K562 (cell line): ENCODE results near the gene FGF23. TPM values are rescaled to one million over a fixed set of nuclear protein-coding genes. Genes with fewer than 3 reads are reported as not detected.

Experiments
- ATAC-seq: fragments of 200-7000 bp; cut with Tn5 transposase; 3 replicates; pipeline ENCODE4 v1.9.1; 2020; ENCODE audit warnings: moderate library complexity
- BruUV-seq: library from RNA; stranded (reverse); fragments of 400-500 nt; replicated peaks from 2 replicates; lab custom pipeline; 2021; lab: Mats Ljungman, UMichigan
- CTCF ChIA-PET: fragments of 300-600 bp; formaldehyde crosslinking; extraction: SDS; loops from one replicate; lab custom pipeline; 2021; ENCODE audit warnings: low intra/inter-chr PET ratio; lab: Yijun Ruan, JAX
- POLR2A ChIA-PET: fragments of 300-600, 350-650 bp; sonication (Branson Sonifier 250); formaldehyde crosslinking; extraction: SDS; loops from one replicate; lab custom pipeline; 2021; ENCODE audit warnings: antibody characterized with exemption, inconsistent platforms; lab: Yijun Ruan, JAX
- DNase-seq, 4 experiments: peaks; one replicate each; pipeline versions ENCODE4 v3.0.0 to v3.0.0-alpha.2; 2011 to 2018; ENCODE audit warnings: low spot score in 3 of 4, mixed read lengths in 3 of 4; ENCODE audit errors: extremely low read depth in 1 of 4
- FAIRE-seq: peaks from 2 replicates; lab custom pipeline; 2011; peaks lifted over from hg19 to GRCh38; lab: Jason Lieb, UNC
- H2AFZ ChIP-seq: 2 replicates; pipeline ENCODE4 v1.6.0; 2011; ENCODE audit warnings: low read depth, low read length, control low read depth, inconsistent platforms
- H3K27ac ChIP-seq: fragments of 200-600 bp; 3 replicates; pipeline ENCODE4 v1.8.0; 2011; ENCODE audit warnings: low read depth, mild to moderate bottlenecking, control low read depth, inconsistent platforms, low read length, moderate library complexity, mixed read lengths; ENCODE audit errors: extremely low read depth
- H3K27me3 ChIP-seq, 2 experiments: fragments of 300-600 bp in 1 of 2; 2 replicates in 1 of 2; 3 replicates in 1 of 2; pipeline versions ENCODE4 v1.6.0 to v1.8.0; 2011; ENCODE audit warnings: inconsistent platforms in 2 of 2, low read length in 2 of 2, mild to moderate bottlenecking in 1 of 2, mixed read lengths in 1 of 2, moderate library complexity in 1 of 2; ENCODE audit not compliant: control insufficient read depth in 2 of 2, insufficient read depth in 2 of 2
- H3K36me3 ChIP-seq: fragments of 300-600 bp; 3 replicates; pipeline ENCODE4 v1.8.0; 2011; ENCODE audit warnings: mild to moderate bottlenecking, low read length, inconsistent platforms; ENCODE audit not compliant: control insufficient read depth, insufficient read depth
- H3K4me1 ChIP-seq, 2 experiments: fragments of 200-600 bp in 1 of 2; replicated peaks in 1 of 2; 2 replicates in 1 of 2; 3 replicates in 1 of 2; pipeline versions ENCODE4 v1.5.1 to v1.8.0; 2011; ENCODE audit warnings: inconsistent platforms in 2 of 2, low read length in 2 of 2, mild to moderate bottlenecking in 1 of 2, mixed read lengths in 1 of 2, moderate library complexity in 1 of 2; ENCODE audit not compliant: control insufficient read depth in 2 of 2, insufficient read depth in 2 of 2
- H3K4me2 ChIP-seq: 2 replicates; pipeline ENCODE4 v1.6.1; 2011; ENCODE audit warnings: low read length, control low read depth, inconsistent platforms, mixed read lengths; ENCODE audit not compliant: insufficient read depth
- H3K4me3 ChIP-seq: fragments of 200-600 bp; sonication (generic), shearing (Covaris generic); 2 replicates; pipeline ENCODE4 v1.5.1; 2016; ENCODE audit warnings: control low read depth, inconsistent platforms
- H3K79me2 ChIP-seq: fragments of 200-600 bp; 3 replicates; pipeline ENCODE4 v1.8.0; 2011; ENCODE audit warnings: low read length, inconsistent platforms; ENCODE audit not compliant: control insufficient read depth, insufficient read depth
- H3K9ac ChIP-seq, 2 experiments: 2 replicates each; pipeline versions ENCODE4 v1.6.0 to v1.6.1; 2011; ENCODE audit warnings: low read depth in 2 of 2, low read length in 2 of 2, control low read depth in 1 of 2, inconsistent platforms in 1 of 2, mild to moderate bottlenecking in 1 of 2, mixed read lengths in 1 of 2; ENCODE audit not compliant: insufficient read depth in 1 of 2
- H3K9me1 ChIP-seq: one replicate; pipeline ENCODE4 v1.6.0; 2011; ENCODE audit warnings: inconsistent platforms, mild to moderate bottlenecking, low read length, moderate library complexity; ENCODE audit not compliant: control insufficient read depth, insufficient read depth
- H3K9me3 ChIP-seq: replicated peaks from 2 replicates; pipeline ENCODE4 v1.5.1; 2011; ENCODE audit warnings: low read depth, low read length, inconsistent platforms; ENCODE audit not compliant: control insufficient read depth, insufficient read depth
- H4K20me1 ChIP-seq: replicated peaks from 2 replicates; pipeline ENCODE4 v1.6.1; 2011; ENCODE audit warnings: low read length, inconsistent platforms, mixed read lengths; ENCODE audit not compliant: control insufficient read depth, insufficient read depth
- MAZ ChIP-seq, 2 experiments: fragments of 450-650 bp in 1 of 2; sonication (generic) in 1 of 2; formaldehyde crosslinking; IDR thresholded peaks in 1 of 2; conservative IDR thresholded peaks in 1 of 2; 2 replicates each; pipeline versions ENCODE4 v1.4.0 to v1.5.0; 2020; ENCODE audit warnings: mild to moderate bottlenecking in 1 of 2, missing genetic modification reagents in 1 of 2
- XRCC5 ChIP-seq: fragments of 200-400 bp; formaldehyde crosslinking; IDR thresholded peaks from 2 replicates; pipeline ENCODE4 v1.6.1; 2017; ENCODE audit warnings: low read depth, mild to moderate bottlenecking, low read length
- WGBS: fragments of 100-300 bp; shearing (Covaris generic); methylation state at CpG from one replicate; pipeline ENCODE4 v1.1.6; 2016; ENCODE audit warnings: low coverage, mixed read lengths; ENCODE audit not compliant: insufficient coverage; ENCODE audit errors: missing lambda C conversion rate; 5-methylcytosine and 5-hydroxymethylcytosine counted together
- in situ Hi-C: fragments of 300-500 bp; cut with MboI; formaldehyde crosslinking; loops from 4 replicates; pipeline ENCODE4 v1.15.0; 2018; ENCODE audit warnings: inconsistent platforms, mixed read lengths
- intact Hi-C: fragments of 100-400 bp; cut with micrococcal nuclease; formaldehyde crosslinking; loops from 2 replicates; pipeline ENCODE4 v1.14.2; 2022
- polyA plus RNA-seq, 8 experiments: library from polyadenylated mRNA; depleted of rRNA in 4 of 8; stranded (reverse) in 5 of 8; unstranded in 3 of 8; fragments of >200 nt; fragmentation: Nextera tagmentation in 2 of 8; fragmentation: Illumina TruSeq in 1 of 8; extraction: Ambion mirVana in 2 of 8; extraction: Trizol in 1 of 8; gene quantifications; 2 replicates each; pipeline versions ENCODE4 v1.2.1 to v1.2.3, GENCODE V29; 2011 to 2014; ENCODE audit warnings: inconsistent platforms in 1 of 8, missing spikeins in 1 of 8
- total RNA-seq, 7 experiments: library from RNA; depleted of rRNA in 6 of 7; stranded (reverse); fragments of >200 nt in 6 of 7; fragmentation: Illumina TruSeq in 2 of 7; extraction: Trizol in 2 of 7; gene quantifications; 2 replicates each; pipeline versions ENCODE4 v1.2.1 to v1.2.3, GENCODE V29; 2011 to 2021; ENCODE audit warnings: low replicate concordance in 1 of 7
- TF ChIP-seq, protein P1 (sequence below), 3 experiments: fragments of 200-800 bp in 1 of 3; sonication (Bioruptor generic) in 1 of 3; sonication (generic) in 1 of 3; formaldehyde crosslinking in 1 of 3; IDR thresholded peaks; 2 replicates each; pipeline versions ENCODE4 v1.6.1 to v1.8.0; 2016 to 2022; ENCODE audit warnings: mild to moderate bottlenecking in 2 of 3, missing compliant biosample characterization in 2 of 3, missing genetic modification characterization in 2 of 3, missing genetic modification reagents in 1 of 3
- TF ChIP-seq, protein P2 (sequence below): fragments of 450-650 bp; IDR thresholded peaks from 2 replicates; pipeline ENCODE4 v1.6.1; 2014; ENCODE audit warnings: low read depth, mild to moderate bottlenecking, moderate library complexity, borderline replicate concordance
- TF ChIP-seq, protein P3 (sequence below): fragments of 250-450 bp; sonication (Bioruptor Pico); IDR thresholded peaks from 2 replicates; pipeline ENCODE4 v1.9.0; 2021; ENCODE audit warnings: mild to moderate bottlenecking

The FGF23 gene
- total and polyA plus RNA-seq, 9 of the 15 experiments (the other 6 are each of a cell fraction or from before 2014, with no cell fraction given): 0.38 TPM; not detected in 8

DNA sequence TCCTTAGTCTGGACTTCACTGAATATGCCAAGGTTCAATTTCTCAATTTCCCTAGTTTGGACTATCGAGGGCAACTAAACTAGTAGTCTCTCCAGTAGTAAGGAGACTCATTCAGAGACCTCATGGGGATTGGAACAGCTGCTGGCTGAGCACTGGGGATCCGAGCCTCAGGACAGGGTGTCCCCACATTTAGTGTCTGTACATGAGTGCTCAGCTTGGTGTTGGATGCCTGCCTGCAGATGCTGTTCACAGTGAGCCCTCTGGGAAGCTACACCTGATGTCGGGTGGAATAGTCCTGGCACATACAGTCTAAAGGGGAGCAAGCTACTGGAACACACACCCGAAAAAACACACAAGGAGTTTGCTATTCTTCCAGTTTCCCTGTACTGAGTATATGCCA lies 820 bp upstream of the FGF23 start:
- no peaks in the 10 kb centered on the region for H4K20me1 ChIP-seq
- FAIRE-seq: no peak

More for the DNA sequence above, 820 bp upstream of the FGF23 start:
- Histone ChIP-seq H3K79me2 (no peaks in the 10 kb centered on the region), H2AFZ (no peak overlapping the region), H3K9ac (no peak overlapping the region), H3K9me3 (no peaks in the 10 kb centered on the region), H3K4me1 (peaks cover 0 to 4% of the 10 kb centered on the region in 2 experiments; a peak in 2 of 5 replicates), H3K36me3 (no peaks in the 10 kb centered on the region), H3K27me3 (peaks cover 4 to 17% of the 10 kb centered on the region in 2 experiments; a peak in 4 of 5 replicates), H3K4me3 (no peak overlapping the region), H3K27ac (no peak overlapping the region), H3K4me2 (no peak overlapping the region), H3K9me1 (no peaks in the 10 kb centered on the region)
- 2% methylated on average over 4 of the region's 4 CpGs for WGBS
- no TSS peak for BruUV-seq
- in situ Hi-C loops: no loop called here
- POLR2A ChIA-PET: no interaction called here
- CTCF ChIA-PET: no interaction called here
- ATAC-seq (no peak), DNase-seq (no peak)
- intact Hi-C loops: loop anchor here (5.0 kb wide), 1 partner anchor 147 kb away; no protein-coding TSS in a partner anchor
- TF ChIP-seq, protein P1, sequence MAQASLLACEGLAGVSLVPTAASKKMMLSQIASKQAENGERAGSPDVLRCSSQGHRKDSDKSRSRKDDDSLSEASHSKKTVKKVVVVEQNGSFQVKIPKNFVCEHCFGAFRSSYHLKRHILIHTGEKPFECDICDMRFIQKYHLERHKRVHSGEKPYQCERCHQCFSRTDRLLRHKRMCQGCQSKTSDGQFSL (CRISPR knock-in tag; IDR thresholded peaks at IDR 0.05): no peak
- TF ChIP-seq, protein P1 (tag; IDR thresholded peaks at IDR 0.05): no peak
- TF ChIP-seq XRCC5 (no peak), MAZ (CRISPR knock-in tag; conservative IDR thresholded peaks at IDR 0.05 in 1 of 2, IDR thresholded peaks at IDR 0.05 in 1 of 2) (no peak)
- TF ChIP-seq, protein P2, sequence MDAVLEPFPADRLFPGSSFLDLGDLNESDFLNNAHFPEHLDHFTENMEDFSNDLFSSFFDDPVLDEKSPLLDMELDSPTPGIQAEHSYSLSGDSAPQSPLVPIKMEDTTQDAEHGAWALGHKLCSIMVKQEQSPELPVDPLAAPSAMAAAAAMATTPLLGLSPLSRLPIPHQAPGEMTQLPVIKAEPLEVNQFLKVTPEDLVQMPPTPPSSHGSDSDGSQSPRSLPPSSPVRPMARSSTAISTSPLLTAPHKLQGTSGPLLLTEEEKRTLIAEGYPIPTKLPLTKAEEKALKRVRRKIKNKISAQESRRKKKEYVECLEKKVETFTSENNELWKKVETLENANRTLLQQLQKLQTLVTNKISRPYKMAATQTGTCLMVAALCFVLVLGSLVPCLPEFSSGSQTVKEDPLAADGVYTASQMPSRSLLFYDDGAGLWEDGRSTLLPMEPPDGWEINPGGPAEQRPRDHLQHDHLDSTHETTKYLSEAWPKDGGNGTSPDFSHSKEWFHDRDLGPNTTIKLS: no peak
- TF ChIP-seq, protein P3, sequence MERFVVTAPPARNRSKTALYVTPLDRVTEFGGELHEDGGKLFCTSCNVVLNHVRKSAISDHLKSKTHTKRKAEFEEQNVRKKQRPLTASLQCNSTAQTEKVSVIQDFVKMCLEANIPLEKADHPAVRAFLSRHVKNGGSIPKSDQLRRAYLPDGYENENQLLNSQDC (CRISPR knock-in tag): no peak
